DOHH2 (cell line): ENCODE data around the gene SMIM38.

ENCODE experiments used
- H3F3A ChIP-seq: fragments of 200-600 bp; sonication (generic), shearing (Covaris generic); 2 replicates; pipeline ENCODE4 v1.6.0; 2016; ENCODE audit warnings: antibody characterized with exemption, mild to moderate bottlenecking; ENCODE audit not compliant: control insufficient read depth, insufficient read depth
- H3K27ac ChIP-seq: fragments of 200-600 bp; sonication (generic); 2 replicates; pipeline ENCODE4 v1.5.1; 2014; ENCODE audit warnings: low read depth, mild to moderate bottlenecking, low read length, moderate library complexity
- H3K27me3 ChIP-seq: fragments of 200-600 bp; sonication (generic); 2 replicates; pipeline ENCODE4 v1.6.1; 2014; ENCODE audit warnings: mild to moderate bottlenecking, low read length, mixed read lengths; ENCODE audit not compliant: control insufficient read depth
- H3K36me3 ChIP-seq: fragments of 200-600 bp; sonication (generic); 2 replicates; pipeline ENCODE4 v1.6.1; 2014; ENCODE audit warnings: mild to moderate bottlenecking, low read length, moderate library complexity, mixed read lengths; ENCODE audit not compliant: control insufficient read depth
- H3K4me1 ChIP-seq: fragments of 200-600 bp; sonication (generic); 2 replicates; pipeline ENCODE4 v1.6.1; 2014; ENCODE audit warnings: mild to moderate bottlenecking, low read length, mixed read lengths; ENCODE audit not compliant: control insufficient read depth
- H3K4me2 ChIP-seq: fragments of 200-600 bp; sonication (generic); 2 replicates; pipeline ENCODE4 v1.6.0; 2014; ENCODE audit warnings: mild to moderate bottlenecking, low read length, moderate library complexity
- H3K4me3 ChIP-seq: fragments of 200-600 bp; sonication (generic); 2 replicates; pipeline ENCODE4 v1.5.1; 2014; ENCODE audit warnings: mild to moderate bottlenecking, low read length, mixed read lengths
- H3K79me2 ChIP-seq: fragments of 200-600 bp; sonication (generic); 2 replicates; pipeline ENCODE4 v1.6.1; 2014; ENCODE audit warnings: mild to moderate bottlenecking, low read length, mixed read lengths; ENCODE audit not compliant: control insufficient read depth
- H3K9me2 ChIP-seq: fragments of 200-600 bp; sonication (generic); replicated peaks from 2 replicates; pipeline ENCODE4 v1.6.1; 2014; ENCODE audit warnings: mild to moderate bottlenecking, low read length, mixed read lengths; ENCODE audit not compliant: control insufficient read depth
- H3K9me3 ChIP-seq: fragments of 200-600 bp; sonication (generic); 2 replicates; pipeline ENCODE4 v1.6.1; 2014; ENCODE audit warnings: antibody characterized with exemption, low read length, mixed read lengths; ENCODE audit not compliant: control insufficient read depth, insufficient read depth
- H4K20me1 ChIP-seq: fragments of 200-600 bp; sonication (generic); 2 replicates; pipeline ENCODE4 v1.6.0; 2014; ENCODE audit warnings: low read depth, mild to moderate bottlenecking, antibody characterized with exemption, low read length, moderate library complexity; ENCODE audit not compliant: control insufficient read depth, insufficient read depth
- EZH2phosphoT487 ChIP-seq: fragments of 200-600 bp; sonication (generic); IDR thresholded peaks from 2 replicates; pipeline ENCODE4 v1.6.1; 2017; ENCODE audit warnings: borderline replicate concordance, mild to moderate bottlenecking, antibody characterized with exemption, low read length, moderate library complexity, mixed read lengths
- TF ChIP-seq, protein P1 (sequence below): fragments of 200-600 bp; sonication (generic); IDR thresholded peaks from one replicate; pipeline ENCODE4 v1.5.1; 2014; ENCODE audit warnings: antibody characterized with exemption, mild to moderate bottlenecking, low read depth, low read length; ENCODE audit not compliant: poor library complexity, severe bottlenecking

Gene SMIM38

DNA sequence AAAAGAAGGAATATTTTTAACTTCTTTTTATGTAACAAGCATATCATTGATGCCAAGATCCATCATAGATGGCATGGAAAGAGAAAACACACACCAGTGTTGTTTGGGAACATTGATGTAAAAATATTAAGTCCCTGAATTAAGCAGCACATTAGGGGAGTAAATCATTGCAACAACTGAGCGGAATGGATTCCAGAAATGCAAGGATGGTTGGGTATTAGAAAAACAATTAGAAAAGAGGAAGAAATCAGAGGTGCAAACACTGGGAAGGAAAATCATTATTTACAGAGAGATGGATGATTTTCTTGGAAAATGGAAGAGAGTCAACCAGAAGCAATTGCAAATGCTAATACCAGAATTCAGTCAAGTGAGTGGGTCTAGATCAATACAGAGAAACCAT is 8.1 kb downstream of the SMIM38 start:
- Histone ChIP-seq H3K79me2 (no peaks in the 10 kb centered on the region), H3K27me3 (peaks cover 11% of the 10 kb centered on the region), H3K4me3 (no peak overlapping the region), H3K4me1 (no peaks in the 10 kb centered on the region), H3K27ac (no peak overlapping the region), H3K9me2 (no peaks in the 10 kb centered on the region), H3K4me2 (no peak overlapping the region), H3F3A (no peaks in the 10 kb centered on the region), H3K9me3 (no peaks in the 10 kb centered on the region), H3K36me3 (no peaks in the 10 kb centered on the region), H4K20me1 (no peaks in the 10 kb centered on the region)
- TF ChIP-seq, protein P1, sequence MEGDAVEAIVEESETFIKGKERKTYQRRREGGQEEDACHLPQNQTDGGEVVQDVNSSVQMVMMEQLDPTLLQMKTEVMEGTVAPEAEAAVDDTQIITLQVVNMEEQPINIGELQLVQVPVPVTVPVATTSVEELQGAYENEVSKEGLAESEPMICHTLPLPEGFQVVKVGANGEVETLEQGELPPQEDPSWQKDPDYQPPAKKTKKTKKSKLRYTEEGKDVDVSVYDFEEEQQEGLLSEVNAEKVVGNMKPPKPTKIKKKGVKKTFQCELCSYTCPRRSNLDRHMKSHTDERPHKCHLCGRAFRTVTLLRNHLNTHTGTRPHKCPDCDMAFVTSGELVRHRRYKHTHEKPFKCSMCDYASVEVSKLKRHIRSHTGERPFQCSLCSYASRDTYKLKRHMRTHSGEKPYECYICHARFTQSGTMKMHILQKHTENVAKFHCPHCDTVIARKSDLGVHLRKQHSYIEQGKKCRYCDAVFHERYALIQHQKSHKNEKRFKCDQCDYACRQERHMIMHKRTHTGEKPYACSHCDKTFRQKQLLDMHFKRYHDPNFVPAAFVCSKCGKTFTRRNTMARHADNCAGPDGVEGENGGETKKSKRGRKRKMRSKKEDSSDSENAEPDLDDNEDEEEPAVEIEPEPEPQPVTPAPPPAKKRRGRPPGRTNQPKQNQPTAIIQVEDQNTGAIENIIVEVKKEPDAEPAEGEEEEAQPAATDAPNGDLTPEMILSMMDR: no peak
- TF ChIP-seq EZH2phosphoT487: no peak

- H3K27me3 ChIP-seq: peaks cover 11% of the 10 kb centered on the region
- H3K4me2 ChIP-seq: no peak overlapping the region
- TF ChIP-seq EZH2phosphoT487: no peak
- TF ChIP-seq, protein P1: no peak
- no peaks in the 10 kb centered on the region for H3K36me3 ChIP-seq
- no peaks in the 10 kb centered on the region for H3K9me2 ChIP-seq
- no peak overlapping the region for H3K27ac ChIP-seq
- H3K4me3 ChIP-seq: no peak overlapping the region
- H3K4me1 ChIP-seq: no peaks in the 10 kb centered on the region
- no peaks in the 10 kb centered on the region for H4K20me1 ChIP-seq
- H3K9me3 ChIP-seq: no peaks in the 10 kb centered on the region
- no peaks in the 10 kb centered on the region for H3F3A ChIP-seq
- H3K79me2 ChIP-seq: no peaks in the 10 kb centered on the region
Observed at GRCh38 chr11:69164824-69165223, 9.1 kb downstream of the SMIM38 start.

DNA sequence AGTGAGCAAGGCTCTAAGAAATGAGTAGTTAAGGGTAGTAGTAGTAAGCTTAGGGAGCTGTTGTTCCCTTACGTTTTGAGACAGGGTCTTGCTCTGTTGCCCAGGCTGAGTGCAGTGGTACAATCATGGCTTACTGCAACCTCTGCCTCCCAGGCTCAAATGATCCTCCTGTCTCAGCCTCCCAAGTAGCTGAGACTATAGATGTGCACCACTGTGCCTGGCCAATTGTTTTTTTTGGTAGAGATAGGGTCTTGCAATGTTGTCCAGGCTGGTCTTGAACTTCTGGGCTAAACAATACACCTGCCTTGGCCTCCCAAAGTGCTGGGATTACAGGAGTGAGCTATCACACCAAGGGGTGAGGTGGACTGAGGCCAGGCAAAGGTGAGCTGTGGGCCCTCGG is 10.0 kb downstream of the SMIM38 start:
- Histone ChIP-seq H3K27me3 (peaks cover 11% of the 10 kb centered on the region), H3K4me1 (no peaks in the 10 kb centered on the region), H3K79me2 (no peaks in the 10 kb centered on the region), H4K20me1 (no peaks in the 10 kb centered on the region), H3K36me3 (no peaks in the 10 kb centered on the region), H3K9me2 (no peaks in the 10 kb centered on the region), H3K27ac (no peak overlapping the region), H3F3A (no peaks in the 10 kb centered on the region), H3K4me3 (no peak overlapping the region), H3K4me2 (no peak overlapping the region), H3K9me3 (no peaks in the 10 kb centered on the region)
- TF ChIP-seq, protein P1: no peak
- TF ChIP-seq EZH2phosphoT487: no peak
